Right lobe of liver (tissue), 6 donors: ENCODE results near the gene PGS1. TPM values are rescaled to one million over a fixed set of nuclear protein-coding genes. Genes with fewer than 3 reads are reported as not detected.

Experiments used
- ATAC-seq, 4 donors: fragments of 200-7000 bp; cut with Tn5 transposase; one replicate each; pipeline ENCODE4 v1.9.1; 2020; ENCODE audit warnings: mild to moderate bottlenecking in 4 of 4, moderate library complexity in 4 of 4
- DNase-seq, 3 donors: peaks; one replicate each; pipeline ENCODE4 v3.0.0-alpha.2; 2020
- H3K27ac ChIP-seq, 3 donors: fragments of 200-600 bp; one replicate each; pipeline ENCODE4 v1.8.0; 2022
- H3K27me3 ChIP-seq, 2 donors: fragments of 200-600 bp; one replicate each; pipeline ENCODE4 v1.8.0; 2022
- H3K36me3 ChIP-seq, 4 donors: fragments of 200-600 bp; sonication (generic) in 1 of 4; one replicate each; pipeline versions ENCODE4 v1.5.1 to v1.8.0; 2017 to 2022; ENCODE audit warnings: control low read depth in 1 of 4
- H3K4me1 ChIP-seq, 4 donors: fragments of 200-600 bp; sonication (generic) in 1 of 4; one replicate each; pipeline versions ENCODE4 v1.5.1 to v1.8.0; 2017 to 2022; ENCODE audit warnings: control low read depth in 1 of 4
- H3K4me3 ChIP-seq, 3 donors: fragments of 200-600 bp; one replicate each; pipeline ENCODE4 v1.8.0; 2022
- H3K9me3 ChIP-seq, 4 donors: fragments of 200-600 bp; sonication (generic) in 1 of 4; one replicate each; pipeline versions ENCODE4 v1.5.1 to v1.8.0; 2017 to 2022; ENCODE audit warnings: control low read depth in 1 of 4
- CTCF ChIP-seq, 4 donors: fragments of 200-600 bp in 3 of 4; fragments of 450-650 bp in 1 of 4; IDR thresholded peaks; one replicate each; pipeline versions ENCODE4 v1.5.1 to v1.8.0; 2016 to 2022; ENCODE audit warnings: antibody characterized with exemption in 4 of 4, mild to moderate bottlenecking in 2 of 4
- POLR2A ChIP-seq: fragments of 450-650 bp; IDR thresholded peaks from one replicate; pipeline ENCODE4 v1.6.1; 2017; ENCODE audit warnings: antibody characterized with exemption, mild to moderate bottlenecking
- WGBS: methylation state at CpG from one replicate; pipeline ENCODE4 v1.1.6; 2018; ENCODE audit warnings: low coverage, low lambda C conversion rate; ENCODE audit not compliant: insufficient coverage; ENCODE audit errors: missing lambda C conversion rate; 5-methylcytosine and 5-hydroxymethylcytosine counted together
- intact Hi-C, 2 donors: fragments of 100-400 bp; cut with DNase I; formaldehyde crosslinking; loops; one replicate each; pipeline versions ENCODE4 v1.11.2 to v1.14.1; 2022
- total RNA-seq, 6 experiments: library from RNA; depleted of rRNA in 2 of 6; stranded (reverse); fragments of >200 nt in 2 of 6; fragmentation: NEBNext Ultra II Directional in 3 of 6; extraction: Animal tissue kit (Norgen Biotek cat#: 25700) in 3 of 6; gene quantifications; one replicate each; pipeline versions ENCODE4 v1.1.0 to v1.2.4, GENCODE V29; 2016 to 2023
- donor health status: DM: no; HTN: yes; CAD: no.
- donor health status: DM: no; HTN: no; CAD: no.
- donor health status: DM: no; HTN: no; CAD: no.
- donor health status: DM: no; HTN: yes; CAD: no.
- donor health status: DM: no; HTN: yes; CAD: no.

The PGS1 gene
- total RNA-seq, 6 experiments from 2014 or later, result 8.8 to 17.5 (median 13.4) TPM

- intact Hi-C loops, result loop anchor here in 1 of 2 donors (5.0 kb wide), 1 partner anchor 60 kb away; no protein-coding TSS in a partner anchor
- H3K4me3 ChIP-seq, result no peak overlapping the region
- H3K9me3 ChIP-seq, result no peaks in the 10 kb centered on the region
- TF ChIP-seq POLR2A (no peak), CTCF (IDR thresholded peaks at IDR 0.05) (no peak)
- ATAC-seq (no peak), DNase-seq (no peak)
- 93% methylated on average over 5 of the region's 7 CpGs for WGBS
- no peak overlapping the region for H3K27ac ChIP-seq
- H3K4me1 ChIP-seq, result peaks cover 0 to 31% (median 2%) of the 10 kb centered on the region in 4 donors
- peaks cover 0 to 11% (median 1%) of the 10 kb centered on the region in 4 donors for H3K36me3 ChIP-seq
- no peaks in the 10 kb centered on the region for H3K27me3 ChIP-seq
Measured at GRCh38 chr17:78362671-78363070, 15.8 kb upstream of the PGS1 start.

- Histone ChIP-seq H3K4me3 (no peak overlapping the region), H3K27ac (no peak overlapping the region), H3K36me3 (no peaks in the 10 kb centered on the region), H3K4me1 (peaks cover 0 to 18% (median 0%) of the 10 kb centered on the region in 4 donors), H3K27me3 (no peaks in the 10 kb centered on the region), H3K9me3 (no peaks in the 10 kb centered on the region)
- TF ChIP-seq POLR2A (no peak), CTCF (IDR thresholded peaks at IDR 0.05) (no peak)
- WGBS, result 54% methylated on average over 10 of the region's 26 CpGs
- intact Hi-C loops, result loop anchor here (5.0 kb wide), 1 partner anchor 58 kb away; no protein-coding TSS in a partner anchor
- DNase-seq, result peak in 1 of 3 donors; percentile 31
- ATAC-seq, result no peak
Measured at GRCh38 chr17:78364436-78365281, 13.8 kb upstream of the PGS1 start.

- H3K27ac ChIP-seq, result peak overlapping the region in 1 of 3 donors; percentile 28
- intact Hi-C loops, result loop anchor here in 1 of 2 donors (5.0 kb wide), 1 partner anchor 57 kb away; no protein-coding TSS in a partner anchor
- ATAC-seq, result peak; percentile 24 to 42 (median 33)
Measured at GRCh38 chr17:78365561-78366108, 12.8 kb upstream of the PGS1 start.

More at GRCh38 chr17:78365561-78366108, 12.8 kb upstream of the PGS1 start:
- Histone ChIP-seq H3K27me3 (no peaks in the 10 kb centered on the region), H3K4me1 (peaks cover 0 to 14% (median 0%) of the 10 kb centered on the region in 4 donors), H3K36me3 (no peaks in the 10 kb centered on the region), H3K4me3 (no peak overlapping the region), H3K9me3 (no peaks in the 10 kb centered on the region)
- DNase-seq, result peak in 1 of 3 donors; percentile 52
- TF ChIP-seq CTCF (IDR thresholded peaks at IDR 0.05) (no peak), POLR2A (no peak)
- 27% methylated on average over 3 of the region's 16 CpGs for WGBS
